HL-60/S4 (cell line): ENCODE measurements around the gene RPAP2.

Experiments used
- in situ Hi-C: fragments of 300-500 bp; cut with MboI; formaldehyde crosslinking; loops from 2 replicates; pipeline ENCODE4 v1.14.3; 2022; ENCODE audit warnings: low sequenced_read_pairs

Gene RPAP2

DNA sequence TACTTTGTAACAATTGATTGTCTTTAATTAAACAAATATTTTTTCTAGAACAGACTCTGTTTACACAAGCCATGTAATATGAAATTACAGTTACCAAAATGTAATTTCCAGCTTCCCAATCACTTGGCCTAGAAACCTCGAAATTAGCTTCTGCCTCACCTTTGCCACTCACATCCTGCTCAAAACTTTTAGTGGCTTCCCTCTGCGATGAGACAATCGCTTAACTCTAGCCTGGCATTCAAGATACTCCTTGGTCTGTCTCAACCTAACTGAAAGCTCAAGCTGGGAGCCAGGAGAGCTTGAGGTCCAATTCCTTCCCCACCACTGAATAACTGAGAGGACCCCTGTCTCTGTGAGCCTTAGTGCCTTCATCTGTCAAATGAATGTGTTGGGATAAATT, 145.0 kb downstream of the RPAP2 start:
- in situ Hi-C loops = no loop called here

- in situ Hi-C loops = no loop called here
These were observed 145.5 kb downstream of the RPAP2 start for GRCh38 chr1:92444351-92444750.

DNA sequence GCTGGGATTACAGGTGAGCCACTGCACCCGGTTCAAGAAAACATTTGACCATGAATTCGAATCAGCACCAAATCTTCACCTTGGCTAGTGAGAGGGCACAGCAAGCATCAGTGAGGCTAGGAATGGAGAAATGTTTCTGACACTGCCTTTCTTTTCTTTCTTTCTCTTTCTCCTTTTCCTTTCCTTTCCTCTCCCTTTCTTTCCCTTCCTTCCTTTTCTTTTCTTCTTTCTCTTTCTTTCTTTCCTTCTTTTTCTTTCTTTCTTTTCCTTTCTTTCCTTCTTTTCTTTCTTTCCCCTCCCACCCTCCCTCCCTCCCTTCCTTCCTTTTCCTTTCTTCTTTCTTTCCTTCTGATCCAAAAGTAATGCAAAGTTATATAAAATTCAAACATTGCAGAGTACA, 147.0 kb downstream of the RPAP2 start:
- in situ Hi-C loops = no loop called here

DNA sequence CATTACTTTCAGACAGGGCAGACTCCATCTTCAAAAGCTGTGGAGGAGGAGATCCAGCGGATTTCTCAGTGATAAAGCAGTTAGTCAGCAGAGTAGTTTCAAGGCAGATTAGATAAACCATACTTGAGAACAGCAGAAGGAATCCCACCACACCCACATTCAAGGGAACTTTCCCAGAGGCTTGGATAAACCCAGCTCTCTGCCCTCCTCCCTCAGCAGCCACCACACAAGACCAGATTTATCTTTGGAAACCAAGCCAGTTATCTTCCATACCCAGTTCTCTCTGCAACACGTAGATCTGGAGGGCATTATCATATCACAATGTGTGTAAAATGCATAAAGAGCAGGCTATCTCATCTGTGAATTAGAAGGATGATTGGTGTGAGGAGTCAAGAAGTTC, 147.7 kb downstream of the RPAP2 start:
- in situ Hi-C loops = no loop called here

DNA sequence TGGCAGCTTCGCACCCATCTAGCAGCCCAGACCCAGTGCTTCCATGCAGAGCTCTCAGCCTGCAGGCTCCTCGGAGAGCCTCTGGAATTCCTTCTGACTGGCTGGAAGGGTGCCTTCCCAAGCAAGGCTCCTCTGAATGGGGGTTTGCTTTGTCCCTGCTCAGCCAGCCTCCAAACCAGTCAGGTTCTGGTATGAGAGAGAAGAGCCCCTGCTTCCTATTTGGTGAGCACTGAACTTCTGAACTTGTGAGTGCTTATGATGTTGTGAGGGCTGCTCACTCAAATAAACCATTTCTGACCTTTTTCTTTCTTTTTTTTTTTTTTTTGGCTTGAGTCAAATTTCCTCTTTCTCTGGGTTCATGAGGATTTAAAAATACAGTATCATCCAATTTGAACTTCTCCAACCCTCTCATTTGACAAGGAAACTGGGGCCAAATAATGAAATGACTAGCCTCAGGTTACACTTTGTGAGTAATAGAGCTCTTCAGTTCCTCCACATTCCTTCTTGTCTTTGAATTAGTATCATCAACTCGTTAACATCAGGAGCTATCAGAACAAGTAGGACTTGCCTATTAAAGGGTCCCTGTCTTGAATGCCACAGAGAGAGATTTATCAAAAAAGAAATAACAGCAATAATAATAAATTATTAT, 148.3 kb downstream of the RPAP2 start:
- in situ Hi-C loops = no loop called here

GRCh38 chr1:92447976-92448375, 149.1 kb downstream of the RPAP2 start:
- in situ Hi-C loops = no loop called here
